Kidney epithelial cell (primary cell): ENCODE data around the gene BRD3OS. TPM values are rescaled to one million over a fixed set of nuclear protein-coding genes. Genes with fewer than 3 reads are reported as not detected.

ENCODE experiments used
- DNase-seq: peaks from one replicate; pipeline ENCODE4 v3.0.0-alpha.2; 2010; ENCODE audit warnings: low read depth
- H3K27me3 ChIP-seq: 2 replicates; pipeline ENCODE4 v1.6.0; 2011; ENCODE audit warnings: low read length; ENCODE audit not compliant: control insufficient read depth, insufficient read depth
- H3K36me3 ChIP-seq: 2 replicates; pipeline ENCODE4 v1.5.1; 2011; ENCODE audit warnings: low read length; ENCODE audit not compliant: control insufficient read depth, insufficient read depth
- H3K4me3 ChIP-seq: 2 replicates; pipeline ENCODE4 v1.5.1; 2011; ENCODE audit warnings: low read depth, mild to moderate bottlenecking, control low read depth, low read length
- CTCF ChIP-seq: IDR thresholded peaks from 2 replicates; pipeline ENCODE4 v1.5.1; 2011; ENCODE audit warnings: mild to moderate bottlenecking, moderate library complexity, low read length, control low read depth, inconsistent platforms; ENCODE audit not compliant: insufficient read depth, poor library complexity, severe bottlenecking
- total RNA-seq: library from RNA; depleted of rRNA; stranded (reverse); fragments of >200 nt; gene quantifications from 2 replicates; pipeline ENCODE4 v1.2.3, GENCODE V29; 2015

BRD3OS gene
- total RNA-seq, 1 donor from 2014 or later = 12.8 TPM

DNA sequence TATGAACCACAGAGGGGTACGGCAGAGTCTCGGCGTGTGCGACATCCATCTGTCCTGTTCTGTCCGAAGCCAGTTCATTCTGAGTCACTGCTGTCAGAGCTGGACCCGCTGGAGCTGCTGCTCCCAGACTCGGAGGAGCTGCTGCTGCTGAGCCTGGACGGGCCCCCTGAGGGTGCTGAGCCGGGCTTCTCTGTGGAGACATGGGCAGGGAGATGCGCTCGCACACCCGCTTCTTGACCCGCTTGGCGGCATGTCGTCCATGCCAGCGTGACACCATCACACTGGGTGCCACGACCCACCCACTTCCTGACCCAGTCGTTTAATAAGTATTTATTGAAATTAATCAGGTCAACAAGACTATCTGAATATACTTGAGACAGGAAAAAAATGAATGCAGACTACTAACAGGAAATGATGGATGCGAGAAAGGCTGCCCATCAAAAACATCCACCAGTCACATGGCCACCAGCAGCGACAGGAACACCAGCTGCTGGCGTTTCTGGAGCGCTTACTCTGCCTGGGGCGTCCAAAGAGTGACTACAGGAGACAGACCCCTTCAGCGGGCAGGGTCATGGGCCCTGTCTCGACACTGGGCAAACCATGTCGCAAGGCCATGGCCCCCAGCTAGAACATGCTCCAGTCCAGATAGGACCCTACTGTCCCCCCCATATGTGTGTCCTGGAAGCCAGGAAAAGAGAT lies 8.4 kb downstream of the BRD3OS start:
- Histone ChIP-seq H3K36me3 (peaks cover 3% of the 10 kb centered on the region), H3K27me3 (no peaks in the 10 kb centered on the region), H3K4me3 (no peak overlapping the region)
- no peak for TF ChIP-seq CTCF
- no peak for DNase-seq

DNA sequence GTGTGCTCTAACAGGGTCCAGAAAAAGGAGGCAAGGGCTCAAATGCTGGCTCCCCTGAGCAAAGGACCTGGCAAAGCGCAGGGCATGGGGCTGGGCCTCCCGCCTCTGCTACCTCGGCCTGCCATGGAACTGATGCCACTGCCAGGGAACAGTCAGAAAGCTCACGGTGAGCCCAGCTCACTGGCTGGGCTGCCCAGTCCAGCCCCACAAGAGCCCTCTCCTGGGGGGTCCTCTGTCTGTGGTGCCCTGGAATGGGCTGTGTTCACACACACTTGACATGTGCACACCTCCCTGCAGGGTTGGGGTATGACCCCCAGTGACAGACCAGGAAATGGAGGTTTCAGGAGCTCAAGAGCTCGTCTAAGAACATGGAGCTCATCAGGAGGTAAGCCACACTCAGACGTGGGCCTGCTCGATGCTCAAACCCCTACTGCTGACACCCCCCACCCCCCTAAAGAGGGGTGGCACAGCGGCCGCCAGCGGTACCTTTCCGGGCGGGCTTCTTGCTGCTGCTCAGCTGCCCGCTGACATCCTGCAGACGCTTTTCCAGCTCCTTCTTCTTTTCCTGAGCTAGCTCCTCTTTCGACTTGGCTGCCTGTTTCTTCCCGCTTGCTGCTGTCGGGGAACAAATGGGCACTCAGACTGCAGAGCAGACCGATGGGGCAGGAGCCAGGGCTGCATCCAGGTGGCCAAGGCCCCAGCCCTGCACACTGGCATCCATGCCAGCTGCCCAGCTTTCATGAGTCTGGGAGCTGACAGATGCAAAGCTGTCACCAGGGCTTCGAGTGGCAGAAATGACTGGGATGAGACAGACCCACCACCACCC lies 9.1 kb downstream of the BRD3OS start:
- H3K36me3 ChIP-seq = peaks cover 3% of the 10 kb centered on the region
- no peak for DNase-seq

DNA sequence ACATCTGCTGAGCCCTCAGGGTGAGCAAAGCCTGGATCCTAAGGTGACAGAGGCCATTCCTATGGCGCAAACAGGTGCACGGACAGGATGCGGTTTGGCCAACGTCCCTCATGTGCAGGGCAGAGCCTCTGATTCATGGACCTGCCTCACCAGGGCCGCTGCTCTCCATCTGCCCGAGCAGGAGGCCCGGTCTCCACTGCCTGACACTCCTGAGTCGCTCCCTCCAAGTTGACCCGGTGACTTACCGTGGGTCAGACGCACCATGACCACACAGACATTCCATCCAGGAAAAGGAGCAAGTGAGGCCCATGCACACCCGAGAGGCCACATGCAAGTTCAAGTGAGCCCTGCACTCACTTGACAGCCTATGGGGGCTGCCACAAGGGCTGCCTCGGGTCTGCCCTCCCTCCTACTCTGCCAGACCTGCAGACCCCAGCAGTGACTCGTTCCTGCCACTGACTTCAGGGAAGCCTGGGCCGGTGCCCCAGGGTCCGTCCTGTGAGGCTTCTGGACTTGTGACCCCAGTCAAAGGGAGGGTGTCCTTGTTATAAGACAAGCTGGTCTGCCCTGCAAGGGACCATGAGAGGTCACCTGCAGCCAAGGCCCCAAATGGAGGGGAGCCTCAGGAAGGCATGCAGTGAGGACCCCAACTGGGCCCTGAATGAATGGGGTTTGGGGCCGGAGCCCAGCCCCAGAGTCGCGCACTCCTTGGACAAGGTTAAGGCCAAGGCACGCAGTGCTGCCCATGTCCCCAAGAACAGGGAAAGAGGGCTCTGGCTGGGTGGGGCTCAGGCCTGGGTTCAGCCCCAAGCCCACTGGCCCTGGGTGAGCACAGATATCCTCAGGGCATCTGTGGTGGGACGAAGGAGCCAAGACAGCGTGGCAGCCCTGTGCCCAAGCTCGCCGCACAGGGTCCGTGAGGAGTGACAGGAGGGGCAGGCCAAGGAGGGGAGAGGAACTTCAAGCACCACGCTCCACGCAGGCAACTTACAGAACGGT lies 10.1 kb downstream of the BRD3OS start:
- DNase-seq = no peak
- no peaks in the 10 kb centered on the region for H3K27me3 ChIP-seq
- peaks cover 3% of the 10 kb centered on the region for H3K36me3 ChIP-seq
- no peak for TF ChIP-seq CTCF
- no peak overlapping the region for H3K4me3 ChIP-seq

More for the DNA sequence above, 9.1 kb downstream of the BRD3OS start:
- Histone ChIP-seq H3K27me3 (no peaks in the 10 kb centered on the region), H3K4me3 (no peak overlapping the region)
- TF ChIP-seq CTCF = no peak

- no peak for DNase-seq
- H3K4me3 ChIP-seq = no peak overlapping the region
- no peak for TF ChIP-seq CTCF
- no peaks in the 10 kb centered on the region for H3K27me3 ChIP-seq
- H3K36me3 ChIP-seq = peaks cover 3% of the 10 kb centered on the region
These were observed 10.8 kb downstream of the BRD3OS start for GRCh38 chr9:134036130-134036529.

DNA sequence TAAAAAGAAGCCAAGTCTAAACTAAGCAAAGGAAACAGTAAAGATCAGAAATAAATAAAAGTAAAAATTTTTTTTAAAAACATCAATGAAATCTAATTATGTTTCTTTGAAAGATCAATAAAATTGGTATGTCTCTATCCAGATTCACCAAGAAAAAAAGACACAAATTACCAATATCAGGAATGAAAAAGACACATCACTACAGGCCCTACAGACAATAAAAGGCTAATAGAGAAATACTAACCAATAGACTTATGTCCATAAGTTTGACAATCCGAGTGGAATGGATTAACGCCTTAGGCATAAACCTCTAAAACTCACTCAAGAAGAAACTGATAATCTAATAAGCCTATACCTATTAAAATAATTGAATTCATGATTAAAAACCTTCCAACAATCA lies 12.4 kb downstream of the BRD3OS start:
- Histone ChIP-seq H3K4me3 (no peak overlapping the region), H3K27me3 (no peaks in the 10 kb centered on the region), H3K36me3 (peaks cover 2% of the 10 kb centered on the region)
- TF ChIP-seq CTCF = no peak
- no peak for DNase-seq
